Measurements from ENCODE around the gene BCAT1.

The BCAT1 gene

GRCh38 chr12:24760606-24761378 is 188.1 kb downstream of the BCAT1 start:
- no peak for DNase-seq (ENCODE audit: low read depth)

DNA sequence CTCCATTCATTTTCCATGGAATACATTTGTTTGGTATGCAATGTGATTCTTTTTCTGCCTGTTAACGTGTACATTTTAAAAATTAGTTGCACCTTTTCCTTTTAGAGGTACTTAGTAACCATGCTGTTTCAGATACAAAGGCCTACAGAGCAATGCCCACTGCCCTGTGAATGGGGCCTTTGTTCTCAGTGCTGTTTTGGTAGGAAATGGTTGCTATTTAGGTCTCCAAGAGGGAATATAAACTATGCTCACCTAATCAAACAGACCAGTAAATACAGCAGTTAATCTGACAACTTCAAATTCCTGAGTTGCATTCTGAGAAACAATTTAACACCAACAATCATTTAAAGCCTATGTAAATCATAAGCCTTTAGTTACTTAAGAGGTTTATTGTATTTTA is 188.7 kb downstream of the BCAT1 start:
- no peak for DNase-seq (ENCODE audit: low read depth)
